ENCODE measurements around the gene RFX3. TPM values are rescaled to one million over a fixed set of nuclear protein-coding genes. Genes with fewer than 3 reads are reported as not detected.

Gene RFX3
- total RNA-seq (10 to 100 TPM; 22.9 to 24.8 TPM), total RNA-seq (10.2 to 64.9 (median 30.7) reads per million in 172 experiments)
- 8.0 TPM for polyA plus RNA-seq (2013, experiment 1 of 2)
- polyA plus RNA-seq (2013, experiment 2 of 2): 10.1 TPM

GRCh38 chr9:3525836-3526164, at the start of gene RFX3:
TSS of gene RFX3 (minus strand) at chr9:3526001. CDS start at chr9:3395588, 130,413 bp downstream.
- peak; percentile 55 for ATAC-seq (ENCODE audit: poor library complexity)
- peak; percentile 88 to 98 (median 92) for DNase-seq
- Mint-ChIP-seq H3K27ac (peak within 1 kb of the TSS; percentile 99), H3K4me3 (peak within 1 kb of the TSS; percentile 91), H3K9me3 (no peaks in the 10 kb centered on the region), H3K36me3 (ENCODE audit: low read depth) (peaks cover 38% of the 10 kb centered on the region), H3K4me1 (ENCODE audit: low read depth) (peaks cover 74% of the 10 kb centered on the region), H3K27me3 (peaks cover 5% of the 10 kb centered on the region)
- TF ChIP-seq CTCF (IDR thresholded peaks at IDR 0.05): no peak
- Histone ChIP-seq H3K4me1 (ENCODE audit: insufficient read depth, low read length) (peaks cover 24% of the 10 kb centered on the region), H3K36me3 (ENCODE audit: insufficient read depth, low read length) (peaks cover 4% of the 10 kb centered on the region), H3K27ac (ENCODE audit: low read depth in 1 of 2, low read length in 2 of 2) (peak within 1 kb of the TSS; percentile 100), H3K4me3 (ENCODE audit: low read length) (peak within 1 kb of the TSS; percentile 82), H3K9me3 (ENCODE audit: control insufficient read depth in 1 of 2, insufficient read depth in 1 of 2, low read length in 2 of 2) (no peaks in the 10 kb centered on the region), H3K27me3 (ENCODE audit: control insufficient read depth in 1 of 2, insufficient read depth in 2 of 2, low read length in 2 of 2) (no peaks in the 10 kb centered on the region)
- intact Hi-C loops (cut with DNase I, micrococcal nuclease): loop anchor here (1.0 to 10.0 kb wide), 7 partner anchors 19 to 1511 kb away; partner anchors contain the start of genes PUM3 (in 2 of the 2), RCL1 (in 2 of the 2), PLPP6 (in 1 of the 2) and SMARCA2 (in 1 of the 2)
- ChIA-PET CTCF (interaction anchor here (2.2 kb wide), 1 partner anchor 58 kb away, joined by 15 read pairs; no protein-coding TSS in a partner anchor), POLR2A (interaction anchor here (0.7 to 5.5 kb wide), 34 partner anchors 9 to 1924 kb away, joined by 3 to 115 read pairs (median 8); partner anchors contain the start of genes AK3, CD274, CDC37L1 and JAK2)

- no peaks in the 10 kb centered on the region for H3K36me3 ChIP-seq (ENCODE audit: insufficient read depth, low read length)
- DNase-seq: no peak
- CTCF ChIA-PET: no interaction called here
- no peak for ATAC-seq (ENCODE audit: poor library complexity)
- no peaks in the 10 kb centered on the region for H3K27me3 ChIP-seq (ENCODE audit: control insufficient read depth in 1 of 2, insufficient read depth in 2 of 2, low read length in 2 of 2)
- no peak overlapping the region for H3K4me3 Mint-ChIP-seq
- H3K4me3 ChIP-seq (ENCODE audit: low read length): no peak overlapping the region
- no peaks in the 10 kb centered on the region for H3K4me1 ChIP-seq (ENCODE audit: insufficient read depth, low read length)
- H3K36me3 Mint-ChIP-seq (ENCODE audit: low read depth): peaks cover 31% of the 10 kb centered on the region
- H3K27ac Mint-ChIP-seq: no peak overlapping the region
- peaks cover 5% of the 10 kb centered on the region for H3K4me1 Mint-ChIP-seq (ENCODE audit: low read depth)
- POLR2A ChIA-PET: interaction anchor here (0.7 kb wide), 1 partner anchor 45 kb away, joined by 3 read pairs; no protein-coding TSS in a partner anchor
- no peak overlapping the region for H3K27ac ChIP-seq (ENCODE audit: low read depth in 1 of 2, low read length in 2 of 2)
- intact Hi-C loops (cut with DNase I, micrococcal nuclease): no loop called here
- H3K9me3 ChIP-seq (ENCODE audit: control insufficient read depth in 1 of 2, insufficient read depth in 1 of 2, low read length in 2 of 2): no peaks in the 10 kb centered on the region
- no peak for TF ChIP-seq CTCF (IDR thresholded peaks at IDR 0.05)
- H3K9me3 Mint-ChIP-seq: peaks cover 1% of the 10 kb centered on the region
- H3K27me3 Mint-ChIP-seq: no peaks in the 10 kb centered on the region
Observed at GRCh38 chr9:3571500-3571899, 45.7 kb upstream of the RFX3 start.

GRCh38 chr9:3569529-3569928, 43.7 kb upstream of the RFX3 start:
- intact Hi-C loops (cut with DNase I, micrococcal nuclease): no loop called here
- CTCF ChIA-PET: no interaction called here
- POLR2A ChIA-PET: no interaction called here
- Mint-ChIP-seq H3K9me3 (no peaks in the 10 kb centered on the region), H3K27me3 (no peaks in the 10 kb centered on the region), H3K4me1 (ENCODE audit: low read depth) (peaks cover 5% of the 10 kb centered on the region), H3K27ac (no peak overlapping the region), H3K4me3 (no peak overlapping the region), H3K36me3 (ENCODE audit: low read depth) (peaks cover 20% of the 10 kb centered on the region)
- no peaks in the 10 kb centered on the region for H3K9me3 ChIP-seq (ENCODE audit: control insufficient read depth in 1 of 2, insufficient read depth in 1 of 2, low read length in 2 of 2)
- H3K36me3 ChIP-seq (ENCODE audit: insufficient read depth, low read length): no peaks in the 10 kb centered on the region
- H3K27me3 ChIP-seq (ENCODE audit: control insufficient read depth in 1 of 2, insufficient read depth in 2 of 2, low read length in 2 of 2): no peaks in the 10 kb centered on the region
- ATAC-seq (ENCODE audit: poor library complexity) (no peak), DNase-seq (no peak)
- H3K4me3 ChIP-seq (ENCODE audit: low read length): no peak overlapping the region
- no peak overlapping the region for H3K27ac ChIP-seq (ENCODE audit: low read depth in 1 of 2, low read length in 2 of 2)
- H3K4me1 ChIP-seq (ENCODE audit: insufficient read depth, low read length): no peaks in the 10 kb centered on the region
- no peak for TF ChIP-seq CTCF (IDR thresholded peaks at IDR 0.05)
